Fibroblast of mammary gland (primary cell): Measurements from ENCODE around the gene TWNK.
A peak's percentile ranks its signal among the peaks of the same experiment; 100 is the strongest.
"Not testable (repeated sequence)": the region's sequence is repeated elsewhere in the genome, so short reads cannot be mapped to it uniquely, and the experiment has no call there.

Source experiments
- DNase-seq: peaks from one replicate; pipeline ENCODE4 v3.0.0-alpha.2; 2010; ENCODE audit warnings: low read depth
- H3K4me3 ChIP-seq: 2 replicates; pipeline ENCODE4 v1.5.1; 2011; ENCODE audit warnings: low read depth, mild to moderate bottlenecking, low read length, moderate library complexity; ENCODE audit not compliant: control insufficient read depth
- CTCF ChIP-seq: conservative IDR thresholded peaks from 2 replicates; pipeline ENCODE4 v1.5.1; 2011; ENCODE audit warnings: low read depth, low read length, inconsistent platforms; ENCODE audit not compliant: control insufficient read depth, insufficient read depth

TWNK gene

GRCh38 chr10:101029520-101030295, 42.4 kb downstream of the TWNK start:
- no peak overlapping the region for H3K4me3 ChIP-seq
- TF ChIP-seq CTCF, result peak; percentile 22
- no peak for DNase-seq

GRCh38 chr10:101030496-101031127, 43.3 kb downstream of the TWNK start:
- no peak for TF ChIP-seq CTCF
- no peak for DNase-seq

GRCh38 chr10:101031128-101031795, 43.9 kb downstream of the TWNK start, which contains the start of the genes PDZD7 and SFXN3:
TSS of gene PDZD7 (minus strand) at chr10:101031129. CDS start at chr10:101030219, 910 bp downstream.
TSS of gene SFXN3 (plus strand) at chr10:101031234. CDS start at chr10:101034695, 3,461 bp downstream.
- DNase-seq, result peak; percentile 88
- H3K4me3 ChIP-seq, result peak within 1 kb of the TSS; percentile 86
- TF ChIP-seq CTCF, result no peak

More at GRCh38 chr10:101030496-101031127, 43.3 kb downstream of the TWNK start:
- H3K4me3 ChIP-seq, result peak overlapping the region; percentile 86

- peak overlapping the region; percentile 86 for H3K4me3 ChIP-seq
- no peak for TF ChIP-seq CTCF
These were observed 44.7 kb downstream of the TWNK start for GRCh38 chr10:101031796-101032636.

GRCh38 chr10:101032637-101033224, 45.4 kb downstream of the TWNK start:
- H3K4me3 ChIP-seq, result peak overlapping the region; percentile 86
- peak; percentile 88 for DNase-seq
- TF ChIP-seq CTCF, result no peak

More at GRCh38 chr10:101031796-101032636, 44.7 kb downstream of the TWNK start:
- peak; percentile 56 for DNase-seq

- peak overlapping the region; percentile 86 for H3K4me3 ChIP-seq
- TF ChIP-seq CTCF, result no peak
- DNase-seq, result no peak
These were observed 45.9 kb downstream of the TWNK start for GRCh38 chr10:101033276-101033675.

- DNase-seq, H3K4me3 ChIP-seq: not testable (repeated sequence)
These were observed 47.1 kb downstream of the TWNK start for GRCh38 chr10:101034404-101034803.
